ENCODE data around the gene PSMD1.

Gene PSMD1

DNA sequence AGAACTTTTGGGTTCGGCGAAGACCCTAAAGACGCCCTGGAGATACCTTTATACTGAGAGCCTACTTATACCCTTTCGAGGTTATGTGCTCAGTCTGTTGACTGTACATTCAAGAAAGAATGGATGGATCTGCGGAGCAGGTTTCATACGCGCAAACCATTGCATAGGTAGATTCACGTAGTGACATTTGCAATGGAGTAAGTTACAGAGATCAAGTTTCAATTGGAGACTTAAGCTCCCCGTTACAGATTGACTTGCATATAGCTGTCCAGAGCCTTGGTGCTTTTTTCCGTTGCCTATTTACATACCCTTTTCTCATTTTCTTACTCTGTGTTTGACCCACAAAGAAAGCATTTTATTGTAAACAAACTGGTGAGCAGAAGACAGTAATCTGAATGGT lies 923 bp downstream of the PSMD1 start:
- Mint-ChIP-seq H3K36me3 (ENCODE audit: low read depth) (peaks cover 16% of the 10 kb centered on the region), H3K4me1 (peaks cover 29% of the 10 kb centered on the region)

DNA sequence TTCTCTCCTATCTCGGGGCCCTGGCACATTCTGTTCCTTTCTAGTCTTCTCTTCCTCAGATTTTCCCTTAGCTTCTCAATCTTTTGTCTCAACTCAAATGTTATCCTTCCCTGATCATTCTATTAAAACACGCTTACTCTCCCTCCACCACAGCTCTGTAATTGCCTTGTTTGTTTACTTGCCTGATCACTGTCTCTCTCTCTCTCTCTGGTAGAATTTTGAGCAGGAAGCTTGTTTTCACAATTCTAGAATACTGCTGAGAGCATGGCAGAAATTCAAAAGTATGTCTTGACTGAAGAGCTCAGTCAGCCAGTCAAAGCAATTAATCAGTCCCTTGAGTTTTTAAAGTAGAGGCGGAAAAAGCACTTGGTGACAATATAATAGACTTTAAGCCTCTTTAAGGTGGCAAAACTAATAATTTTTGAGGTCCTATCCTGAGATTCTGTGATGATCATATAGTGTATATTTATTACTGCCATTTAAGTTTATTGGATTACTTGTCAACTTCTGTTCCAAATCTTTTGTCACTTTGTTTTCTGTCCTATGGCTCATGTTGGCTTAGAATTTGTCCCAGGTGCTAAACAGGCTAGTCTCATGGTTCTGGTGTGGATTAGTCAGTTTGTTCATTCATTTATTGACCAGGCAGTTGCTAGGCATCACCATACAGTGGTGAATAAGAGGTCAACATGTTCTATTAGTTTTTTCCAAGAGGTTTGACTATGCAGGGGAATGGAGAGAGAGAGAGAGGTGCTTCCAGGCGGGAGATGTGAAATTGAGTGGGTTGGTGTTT lies 2.3 kb downstream of the PSMD1 start:
- H3K27me3 Mint-ChIP-seq (ENCODE audit: low read depth, poor library complexity): peaks cover 9% of the 10 kb centered on the region
- peaks cover 24% of the 10 kb centered on the region for H3K4me1 Mint-ChIP-seq
- peak overlapping the region; percentile 96 for H3K4me3 Mint-ChIP-seq
- no peak for DNase-seq
- TF ChIP-seq, protein P1, sequence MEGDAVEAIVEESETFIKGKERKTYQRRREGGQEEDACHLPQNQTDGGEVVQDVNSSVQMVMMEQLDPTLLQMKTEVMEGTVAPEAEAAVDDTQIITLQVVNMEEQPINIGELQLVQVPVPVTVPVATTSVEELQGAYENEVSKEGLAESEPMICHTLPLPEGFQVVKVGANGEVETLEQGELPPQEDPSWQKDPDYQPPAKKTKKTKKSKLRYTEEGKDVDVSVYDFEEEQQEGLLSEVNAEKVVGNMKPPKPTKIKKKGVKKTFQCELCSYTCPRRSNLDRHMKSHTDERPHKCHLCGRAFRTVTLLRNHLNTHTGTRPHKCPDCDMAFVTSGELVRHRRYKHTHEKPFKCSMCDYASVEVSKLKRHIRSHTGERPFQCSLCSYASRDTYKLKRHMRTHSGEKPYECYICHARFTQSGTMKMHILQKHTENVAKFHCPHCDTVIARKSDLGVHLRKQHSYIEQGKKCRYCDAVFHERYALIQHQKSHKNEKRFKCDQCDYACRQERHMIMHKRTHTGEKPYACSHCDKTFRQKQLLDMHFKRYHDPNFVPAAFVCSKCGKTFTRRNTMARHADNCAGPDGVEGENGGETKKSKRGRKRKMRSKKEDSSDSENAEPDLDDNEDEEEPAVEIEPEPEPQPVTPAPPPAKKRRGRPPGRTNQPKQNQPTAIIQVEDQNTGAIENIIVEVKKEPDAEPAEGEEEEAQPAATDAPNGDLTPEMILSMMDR (IDR thresholded peaks at IDR 0.05): no peak
- no peaks in the 10 kb centered on the region for H3K9me3 Mint-ChIP-seq
- peak overlapping the region; percentile 4 for H3K27ac Mint-ChIP-seq
- peaks cover 29% of the 10 kb centered on the region for H3K36me3 Mint-ChIP-seq (ENCODE audit: low read depth)

More for the DNA sequence above, 923 bp downstream of the PSMD1 start:
- peak overlapping the region; percentile 90 for H3K27ac Mint-ChIP-seq
- no peak for DNase-seq
- H3K4me3 Mint-ChIP-seq: peak overlapping the region; percentile 96
- H3K9me3 Mint-ChIP-seq: no peaks in the 10 kb centered on the region
- TF ChIP-seq, protein P1 (IDR thresholded peaks at IDR 0.05): no peak
- H3K27me3 Mint-ChIP-seq (ENCODE audit: low read depth, poor library complexity): peaks cover 14% of the 10 kb centered on the region

DNA sequence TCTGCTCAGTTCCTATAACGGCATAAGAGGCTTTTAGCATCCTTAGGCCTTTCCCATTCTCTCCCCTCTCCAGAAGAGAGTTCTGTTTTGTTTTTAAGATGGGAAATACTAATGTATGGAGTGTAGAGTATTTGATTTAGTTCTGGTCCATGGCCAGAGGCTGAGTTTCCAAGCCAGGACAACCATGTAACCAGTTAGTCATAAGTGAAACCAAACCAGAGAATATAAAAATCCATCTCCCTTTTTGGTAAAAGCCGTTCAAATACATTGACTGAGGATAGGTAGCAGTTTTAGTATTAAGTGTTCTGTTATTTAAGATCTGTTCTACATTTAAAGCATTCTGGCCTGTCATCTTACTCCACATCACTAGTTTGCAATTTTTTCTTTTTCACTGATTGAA lies 3.1 kb downstream of the PSMD1 start:
- H3K27ac Mint-ChIP-seq: no peak overlapping the region
- TF ChIP-seq, protein P1 (IDR thresholded peaks at IDR 0.05): no peak
- no peak for DNase-seq
- peaks cover 33% of the 10 kb centered on the region for H3K36me3 Mint-ChIP-seq (ENCODE audit: low read depth)
- no peaks in the 10 kb centered on the region for H3K9me3 Mint-ChIP-seq
- no peak overlapping the region for H3K4me3 Mint-ChIP-seq
- H3K4me1 Mint-ChIP-seq: peaks cover 24% of the 10 kb centered on the region
- H3K27me3 Mint-ChIP-seq (ENCODE audit: low read depth, poor library complexity): peaks cover 2% of the 10 kb centered on the region

DNA sequence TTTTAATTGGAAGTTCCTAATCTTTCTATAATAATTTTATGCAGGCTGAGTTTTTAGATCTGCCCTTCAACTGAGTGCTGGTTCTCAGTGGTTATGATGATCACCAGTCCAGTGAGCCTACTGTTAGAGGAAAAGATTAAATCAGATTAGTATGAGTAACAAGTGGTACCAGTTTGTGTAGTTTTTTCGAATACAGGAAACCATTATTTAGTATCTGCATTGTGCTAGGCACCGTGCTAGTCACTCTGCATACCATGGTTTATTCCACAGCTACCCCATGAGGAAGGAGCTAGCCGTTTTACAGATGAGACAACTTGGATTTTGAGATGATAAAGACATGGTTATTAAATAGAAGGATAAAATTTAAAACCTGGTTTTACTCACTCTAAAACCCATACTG lies 6.1 kb downstream of the PSMD1 start:
- no peak overlapping the region for H3K27ac Mint-ChIP-seq

DNA sequence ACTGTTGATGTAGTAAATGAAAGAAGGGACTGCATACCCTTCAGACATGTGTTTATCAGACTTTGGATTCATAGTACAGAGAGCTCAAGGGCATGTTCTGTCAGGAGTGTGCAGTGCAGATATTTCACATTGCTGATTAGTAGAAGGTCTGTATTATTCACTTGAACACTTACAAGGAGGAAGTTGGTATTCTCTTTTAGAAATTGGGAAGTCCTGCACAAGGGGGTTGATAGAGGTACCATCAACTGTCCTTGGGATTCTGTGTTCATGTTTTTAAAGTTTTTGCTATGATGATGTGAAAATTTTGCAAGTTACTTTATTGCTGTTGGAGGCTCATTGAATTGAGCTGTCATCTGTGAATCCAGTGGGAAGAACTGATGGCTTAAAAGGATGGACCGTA lies 6.7 kb downstream of the PSMD1 start:
- H3K27me3 Mint-ChIP-seq (ENCODE audit: low read depth, poor library complexity): no peaks in the 10 kb centered on the region
- no peak overlapping the region for H3K4me3 Mint-ChIP-seq
- H3K27ac Mint-ChIP-seq: no peak overlapping the region

More for the DNA sequence above, 6.1 kb downstream of the PSMD1 start:
- no peak overlapping the region for H3K4me3 Mint-ChIP-seq
- no peaks in the 10 kb centered on the region for H3K27me3 Mint-ChIP-seq (ENCODE audit: low read depth, poor library complexity)
- no peak for DNase-seq
- H3K9me3 Mint-ChIP-seq: no peaks in the 10 kb centered on the region
- peaks cover 54% of the 10 kb centered on the region for H3K36me3 Mint-ChIP-seq (ENCODE audit: low read depth)
- TF ChIP-seq, protein P1 (IDR thresholded peaks at IDR 0.05): no peak
- peaks cover 21% of the 10 kb centered on the region for H3K4me1 Mint-ChIP-seq

More for the DNA sequence above, 6.7 kb downstream of the PSMD1 start:
- H3K4me1 Mint-ChIP-seq: peaks cover 15% of the 10 kb centered on the region
- H3K36me3 Mint-ChIP-seq (ENCODE audit: low read depth): peaks cover 60% of the 10 kb centered on the region
- TF ChIP-seq, protein P1 (IDR thresholded peaks at IDR 0.05): no peak
- no peaks in the 10 kb centered on the region for H3K9me3 Mint-ChIP-seq
- DNase-seq: no peak

All from nephron progenitor cell (in vitro differentiated cells).